ENCODE results near the gene EIF4EBP2.

- no peak for TF ChIP-seq CTCF (IDR thresholded peaks at IDR 0.05)
- no peak for TF ChIP-seq POLR2A (IDR thresholded peaks at IDR 0.05)
- no peak for TF ChIP-seq EP300 (IDR thresholded peaks at IDR 0.05)
Observed at GRCh38 chr10:70396140-70396539, 7.8 kb upstream of the EIF4EBP2 start.
